ENCODE measurements around the gene SCYL2.

SCYL2 gene

GRCh38 chr12:100383586-100384558, 116.9 kb downstream of the SCYL2 start:
- no peaks in the 10 kb centered on the region for H3K9me3 ChIP-seq
- H3K4me1 ChIP-seq: no peaks in the 10 kb centered on the region
- H3K36me3 ChIP-seq: no peaks in the 10 kb centered on the region
- H3K27me3 ChIP-seq: no peaks in the 10 kb centered on the region
- H3K4me3 ChIP-seq (ENCODE audit: low read depth, low read length): no peak overlapping the region
- no peak for TF ChIP-seq CTCF (IDR thresholded peaks at IDR 0.05; ENCODE audit: low read depth, low read length)
- DNase-seq: no peak

- no peaks in the 10 kb centered on the region for H3K27me3 ChIP-seq
- H3K36me3 ChIP-seq: no peaks in the 10 kb centered on the region
- TF ChIP-seq CTCF (IDR thresholded peaks at IDR 0.05; ENCODE audit: low read depth, low read length): no peak
- DNase-seq: no peak
- no peaks in the 10 kb centered on the region for H3K9me3 ChIP-seq
- H3K4me3 ChIP-seq (ENCODE audit: low read depth, low read length): no peak overlapping the region
- H3K4me1 ChIP-seq: no peaks in the 10 kb centered on the region
These were observed 117.6 kb downstream of the SCYL2 start for GRCh38 chr12:100384559-100384935.

GRCh38 chr12:100388382-100388781, 121.4 kb downstream of the SCYL2 start:
- Histone ChIP-seq H3K9me3 (no peaks in the 10 kb centered on the region), H3K4me3 (ENCODE audit: low read depth, low read length) (no peak overlapping the region), H3K27me3 (no peaks in the 10 kb centered on the region), H3K36me3 (no peaks in the 10 kb centered on the region), H3K4me1 (no peaks in the 10 kb centered on the region)
- no peak for TF ChIP-seq CTCF (IDR thresholded peaks at IDR 0.05; ENCODE audit: low read depth, low read length)
- no peak for DNase-seq

Data from BE2C (cell line).